ENCODE measurements around the gene ABCA4.

ABCA4 gene

GRCh38 chr1:94050675-94051074 is 70.3 kb downstream of the ABCA4 start:
- Histone ChIP-seq H3K36me3 (ENCODE audit: control insufficient read depth in 2 of 2, insufficient read depth in 1 of 2, low read length in 2 of 2) (no peaks in the 10 kb centered on the region), H3K4me3 (ENCODE audit: low read depth, low read length) (no peak overlapping the region), H3K9me3 (ENCODE audit: control insufficient read depth, insufficient read depth, low read depth, low read length) (no peaks in the 10 kb centered on the region), H3K27ac (ENCODE audit: extremely low read depth, low read depth, low read length) (no peak overlapping the region), H3K4me1 (ENCODE audit: control insufficient read depth, insufficient read depth, low read length) (no peaks in the 10 kb centered on the region)
- TF ChIP-seq MEIS1 (CRISPR knock-in tag; IDR thresholded peaks at IDR 0.05; ENCODE audit: borderline replicate concordance) (no peak), GFI1B (tag by site-specific recombination; IDR thresholded peaks at IDR 0.05) (no peak), ZNF548 (tag by site-specific recombination; IDR thresholded peaks at IDR 0.05) (no peak), KLF10 (tag by site-specific recombination; IDR thresholded peaks at IDR 0.05) (no peak), ZNF138 (tag by site-specific recombination; IDR thresholded peaks at IDR 0.05; ENCODE audit: borderline replicate concordance) (no peak), ZNF26 (tag by site-specific recombination; IDR thresholded peaks at IDR 0.05) (no peak), ZNF624 (tag by site-specific recombination; IDR thresholded peaks at IDR 0.05) (no peak), TCF7L2 (IDR thresholded peaks at IDR 0.05; ENCODE audit: borderline replicate concordance, low read depth, low read length) (no peak), KLF17 (tag by site-specific recombination; IDR thresholded peaks at IDR 0.05) (no peak), ZNF596 (tag by site-specific recombination; IDR thresholded peaks at IDR 0.05) (no peak), ZNF561 (tag by site-specific recombination; IDR thresholded peaks at IDR 0.05; ENCODE audit: borderline replicate concordance) (no peak)
- TF ChIP-seq, protein P1, sequence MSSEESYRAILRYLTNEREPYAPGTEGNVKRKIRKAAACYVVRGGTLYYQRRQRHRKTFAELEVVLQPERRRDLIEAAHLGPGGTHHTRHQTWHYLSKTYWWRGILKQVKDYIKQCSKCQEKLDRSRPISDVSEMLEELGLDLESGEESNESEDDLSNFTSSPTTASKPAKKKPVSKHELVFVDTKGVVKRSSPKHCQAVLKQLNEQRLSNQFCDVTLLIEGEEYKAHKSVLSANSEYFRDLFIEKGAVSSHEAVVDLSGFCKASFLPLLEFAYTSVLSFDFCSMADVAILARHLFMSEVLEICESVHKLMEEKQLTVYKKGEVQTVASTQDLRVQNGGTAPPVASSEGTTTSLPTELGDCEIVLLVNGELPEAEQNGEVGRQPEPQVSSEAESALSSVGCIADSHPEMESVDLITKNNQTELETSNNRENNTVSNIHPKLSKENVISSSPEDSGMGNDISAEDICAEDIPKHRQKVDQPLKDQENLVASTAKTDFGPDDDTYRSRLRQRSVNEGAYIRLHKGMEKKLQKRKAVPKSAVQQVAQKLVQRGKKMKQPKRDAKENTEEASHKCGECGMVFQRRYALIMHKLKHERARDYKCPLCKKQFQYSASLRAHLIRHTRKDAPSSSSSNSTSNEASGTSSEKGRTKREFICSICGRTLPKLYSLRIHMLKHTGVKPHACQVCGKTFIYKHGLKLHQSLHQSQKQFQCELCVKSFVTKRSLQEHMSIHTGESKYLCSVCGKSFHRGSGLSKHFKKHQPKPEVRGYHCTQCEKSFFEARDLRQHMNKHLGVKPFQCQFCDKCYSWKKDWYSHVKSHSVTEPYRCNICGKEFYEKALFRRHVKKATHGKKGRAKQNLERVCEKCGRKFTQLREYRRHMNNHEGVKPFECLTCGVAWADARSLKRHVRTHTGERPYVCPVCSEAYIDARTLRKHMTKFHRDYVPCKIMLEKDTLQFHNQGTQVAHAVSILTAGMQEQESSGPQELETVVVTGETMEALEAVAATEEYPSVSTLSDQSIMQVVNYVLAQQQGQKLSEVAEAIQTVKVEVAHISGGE (tag by site-specific recombination; conservative IDR thresholded peaks at IDR 0.05; ENCODE audit: low read depth): no peak
- POLR2A ChIA-PET: no interaction called here
- CTCF ChIA-PET: interaction anchor here (0.8 to 20.6 kb wide), 6 partner anchors 11 to 283 kb away, joined by 3 to 400 read pairs (median 9); no protein-coding TSS in a partner anchor

GRCh38 chr1:94050254-94050653 is 70.7 kb downstream of the ABCA4 start:
- CTCF ChIA-PET: interaction anchor here (0.8 to 20.6 kb wide), 6 partner anchors 11 to 284 kb away, joined by 3 to 400 read pairs (median 9); no protein-coding TSS in a partner anchor

DNA sequence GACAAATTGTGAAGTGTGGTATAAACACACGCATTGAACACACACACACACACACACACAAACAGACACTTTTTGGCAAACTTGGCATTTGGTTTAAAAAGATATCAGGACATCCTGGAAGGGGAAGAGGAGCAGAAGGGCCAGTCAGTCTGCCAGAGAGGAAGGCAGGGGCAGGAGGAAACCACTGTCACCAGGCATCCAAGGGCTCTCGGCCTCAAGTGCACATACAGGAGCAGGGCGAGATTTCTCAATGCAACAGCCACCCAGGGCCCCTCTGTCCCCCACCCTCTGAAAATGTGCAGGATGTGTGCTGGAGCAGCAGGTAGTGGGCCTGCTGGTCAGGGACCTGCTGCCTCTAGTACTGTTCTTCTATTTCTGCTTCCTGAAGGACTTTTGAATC is 71.2 kb downstream of the ABCA4 start:
- Histone ChIP-seq H3K36me3 (ENCODE audit: control insufficient read depth in 2 of 2, insufficient read depth in 1 of 2, low read length in 2 of 2) (no peaks in the 10 kb centered on the region), H3K27ac (ENCODE audit: extremely low read depth, low read depth, low read length) (no peak overlapping the region), H3K9me3 (ENCODE audit: control insufficient read depth, insufficient read depth, low read depth, low read length) (no peaks in the 10 kb centered on the region), H3K4me1 (ENCODE audit: control insufficient read depth, insufficient read depth, low read length) (no peaks in the 10 kb centered on the region), H3K4me3 (ENCODE audit: low read depth, low read length) (no peak overlapping the region)
- POLR2A ChIA-PET: no interaction called here
- CTCF ChIA-PET: interaction anchor here (1.2 to 20.6 kb wide), 3 partner anchors 11 to 284 kb away, joined by 4 to 400 read pairs (median 13); no protein-coding TSS in a partner anchor
- TF ChIP-seq MZF1 (tag by site-specific recombination; IDR thresholded peaks at IDR 0.05; ENCODE audit: borderline replicate concordance) (no peak), ZNF658 (tag by site-specific recombination; IDR thresholded peaks at IDR 0.05) (no peak), GLI2 (tag by site-specific recombination; IDR thresholded peaks at IDR 0.05; ENCODE audit: borderline replicate concordance, low read depth) (no peak), FEZF1 (tag by site-specific recombination; IDR thresholded peaks at IDR 0.05) (no peak), ZNF610 (tag by site-specific recombination; IDR thresholded peaks at IDR 0.05; ENCODE audit: borderline replicate concordance) (no peak), ZNF621 (tag by site-specific recombination; IDR thresholded peaks at IDR 0.05) (no peak), ZFHX2 (tag by site-specific recombination; conservative IDR thresholded peaks at IDR 0.05) (no peak), GLI4 (tag by site-specific recombination; IDR thresholded peaks at IDR 0.05) (no peak), ZNF488 (tag by site-specific recombination; IDR thresholded peaks at IDR 0.05) (no peak), ZNF10 (tag by site-specific recombination; IDR thresholded peaks at IDR 0.05) (no peak), KLF17 (tag by site-specific recombination; IDR thresholded peaks at IDR 0.05) (no peak), ZEB2 (tag by site-specific recombination; IDR thresholded peaks at IDR 0.05) (no peak)

More at GRCh38 chr1:94050254-94050653, 70.7 kb downstream of the ABCA4 start:
- no peaks in the 10 kb centered on the region for H3K36me3 ChIP-seq (ENCODE audit: control insufficient read depth in 2 of 2, insufficient read depth in 1 of 2, low read length in 2 of 2)
- H3K27ac ChIP-seq (ENCODE audit: extremely low read depth, low read depth, low read length): no peak overlapping the region
- TF ChIP-seq BCL11B (tag by site-specific recombination; IDR thresholded peaks at IDR 0.05; ENCODE audit: low read depth): no peak
- no peaks in the 10 kb centered on the region for H3K9me3 ChIP-seq (ENCODE audit: control insufficient read depth, insufficient read depth, low read depth, low read length)
- H3K4me1 ChIP-seq (ENCODE audit: control insufficient read depth, insufficient read depth, low read length): no peaks in the 10 kb centered on the region
- POLR2A ChIA-PET: no interaction called here
- no peak overlapping the region for H3K4me3 ChIP-seq (ENCODE audit: low read depth, low read length)

All from HEK293 (cell line).